GM19193 (cell line): ENCODE results near the gene CFAP92.

ENCODE experiments used
- POLR2A ChIP-seq: IDR thresholded peaks from 4 replicates; pipeline ENCODE4 v1.6.1; 2011; ENCODE audit not compliant: insufficient read depth, insufficient read length; ENCODE audit errors: extremely low read depth

Gene CFAP92

GRCh38 chr3:128889139-128889894 lies 104.6 kb downstream of the CFAP92 start:
- TF ChIP-seq POLR2A = no peak

DNA sequence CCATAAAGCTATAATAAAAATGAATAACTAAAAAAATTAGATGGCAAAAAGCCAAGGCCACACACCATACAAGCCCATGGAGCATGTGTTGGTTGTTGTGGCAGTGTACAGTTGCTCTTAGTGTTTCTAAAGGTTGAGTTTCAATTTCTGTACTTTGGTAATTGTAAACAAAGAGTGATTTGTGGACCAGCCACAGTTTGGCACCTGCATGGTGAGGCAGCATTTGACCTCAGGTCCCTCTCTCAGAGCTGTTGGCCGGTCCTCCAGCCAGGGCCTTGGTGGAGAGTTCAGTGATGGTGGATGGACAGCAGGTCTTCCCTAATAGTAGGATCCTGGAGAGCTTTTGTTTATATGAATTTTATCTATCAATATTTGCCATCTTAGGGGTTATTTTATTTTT lies 108.9 kb downstream of the CFAP92 start:
- no peak for TF ChIP-seq POLR2A

GRCh38 chr3:128882719-128883118 lies 111.2 kb downstream of the CFAP92 start:
- TF ChIP-seq POLR2A = no peak

- no peak for TF ChIP-seq POLR2A
These were observed 112.3 kb downstream of the CFAP92 start for GRCh38 chr3:128881576-128881975.

DNA sequence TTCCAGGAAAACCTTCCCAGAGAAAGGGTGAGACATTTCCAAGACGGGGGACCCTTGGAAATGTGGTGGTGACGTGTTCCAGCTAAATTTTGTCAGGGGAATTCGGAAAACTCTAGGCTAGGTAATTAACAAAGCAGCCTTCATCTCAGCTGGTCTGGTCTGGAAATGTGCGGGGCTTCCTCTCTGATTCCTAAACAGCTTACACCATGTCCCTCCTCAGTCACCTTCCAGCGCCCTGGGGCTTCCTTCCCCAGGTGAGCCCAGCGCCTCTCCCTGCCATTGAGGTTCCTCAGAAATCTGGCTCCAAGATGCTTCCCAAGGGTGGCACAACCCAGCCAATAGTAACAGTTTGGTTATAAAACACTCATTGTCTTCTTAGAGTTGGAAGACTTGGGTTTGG lies 113.9 kb downstream of the CFAP92 start:
- no peak for TF ChIP-seq POLR2A

DNA sequence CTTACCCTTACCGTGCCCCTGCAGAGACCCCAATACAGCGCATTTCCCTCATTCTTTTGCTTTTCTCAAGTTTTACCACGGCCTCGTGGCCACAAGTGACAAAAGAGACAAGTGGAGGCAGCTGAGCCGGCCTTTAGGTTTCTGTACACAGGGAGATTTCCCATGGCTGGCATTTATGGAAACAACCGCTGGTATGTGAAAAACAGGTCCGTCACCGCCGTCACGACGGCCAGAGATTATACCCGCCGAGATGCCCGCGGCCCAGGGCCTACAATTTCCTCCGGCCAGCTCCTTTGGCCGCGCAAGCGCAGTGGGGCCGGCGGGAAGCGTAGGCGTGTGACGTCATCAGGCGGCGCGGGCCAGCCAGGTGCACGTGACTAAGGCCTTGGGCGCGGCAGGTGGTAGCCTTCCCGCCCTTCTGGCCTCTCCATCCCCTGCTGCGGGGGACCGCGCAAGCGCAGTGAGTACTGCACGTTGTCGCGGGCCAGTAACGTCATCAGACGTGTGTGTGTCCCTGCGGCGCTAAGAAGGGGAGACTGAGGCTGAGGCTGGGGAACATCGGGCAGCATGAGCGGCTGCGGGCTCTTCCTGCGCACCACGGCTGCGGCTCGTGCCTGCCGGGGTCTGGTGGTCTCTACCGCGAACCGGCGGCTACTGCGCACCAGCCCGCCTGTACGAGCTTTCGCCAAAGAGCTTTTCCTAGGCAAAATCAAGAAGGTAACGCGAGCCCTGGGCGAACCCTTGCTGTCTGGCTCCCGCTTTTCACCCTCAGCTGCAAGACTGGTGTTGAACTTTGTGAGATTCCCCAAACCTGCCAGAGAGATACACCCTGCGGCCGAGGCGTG lies 114.5 kb downstream of the CFAP92 start, which contains the start of gene ACAD9:
TSS of gene ACAD9 (plus strand) at position 496 of the 845 bp plus-strand sequence. CDS start at position 568, 72 bp downstream.
- TF ChIP-seq POLR2A = peak; percentile 96

DNA sequence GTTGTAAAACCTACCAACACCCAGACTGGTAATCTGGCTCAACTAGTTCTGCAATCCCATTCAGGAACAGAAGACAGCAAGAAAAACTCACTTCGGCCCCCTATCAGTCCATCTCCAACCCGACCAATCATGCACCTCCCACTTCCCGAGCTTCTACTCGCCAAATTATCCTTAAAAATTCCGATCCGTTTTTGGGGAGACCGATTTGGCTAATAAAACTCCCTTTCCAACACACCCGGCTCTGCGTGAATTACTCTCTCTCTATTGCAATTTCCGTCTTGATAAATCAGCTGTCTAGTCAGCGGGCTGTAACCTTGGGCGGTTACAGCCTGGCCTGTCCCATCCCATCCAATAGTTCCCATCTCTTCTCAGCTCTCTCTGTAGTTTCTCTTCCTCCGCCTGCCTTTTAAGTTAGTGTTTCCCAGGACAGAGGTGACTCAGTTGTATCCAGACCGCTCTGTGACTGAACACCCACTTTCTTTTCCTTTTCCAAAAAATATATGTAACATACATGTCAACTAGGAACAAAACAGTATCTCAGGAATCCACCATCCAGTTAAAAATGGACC lies 115.2 kb downstream of the CFAP92 start:
- TF ChIP-seq POLR2A = no peak

GRCh38 chr3:128878011-128878457 lies 115.8 kb downstream of the CFAP92 start:
- no peak for TF ChIP-seq POLR2A

GRCh38 chr3:128875556-128876120 lies 118.2 kb downstream of the CFAP92 start:
- no peak for TF ChIP-seq POLR2A

- no peak for TF ChIP-seq POLR2A
These were observed 119.2 kb downstream of the CFAP92 start for GRCh38 chr3:128874481-128875180.

- no peak for TF ChIP-seq POLR2A
These were observed 120.4 kb downstream of the CFAP92 start for GRCh38 chr3:128873244-128874022.

DNA sequence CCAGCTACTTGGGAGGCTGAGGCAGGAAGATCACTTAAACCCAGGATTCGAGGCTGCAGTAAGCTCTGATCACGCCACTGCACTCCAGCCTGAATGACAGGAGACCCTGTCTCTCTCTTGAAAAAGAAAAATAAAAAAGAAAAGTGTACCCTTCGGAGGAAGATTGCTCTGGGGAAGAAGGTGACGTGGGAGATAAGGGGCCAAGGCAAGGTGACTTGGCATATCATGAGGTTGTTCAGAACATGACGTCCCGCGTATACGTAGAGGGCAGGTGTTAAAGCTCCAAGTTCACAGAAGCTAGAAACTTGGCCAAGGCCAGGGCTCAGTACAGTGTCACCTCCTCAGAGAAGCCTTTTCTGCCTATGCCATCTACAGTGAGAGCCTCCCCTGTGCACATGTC lies 121.1 kb downstream of the CFAP92 start:
- no peak for TF ChIP-seq POLR2A

- no peak for TF ChIP-seq POLR2A
These were observed 121.6 kb downstream of the CFAP92 start for GRCh38 chr3:128872282-128872681.

DNA sequence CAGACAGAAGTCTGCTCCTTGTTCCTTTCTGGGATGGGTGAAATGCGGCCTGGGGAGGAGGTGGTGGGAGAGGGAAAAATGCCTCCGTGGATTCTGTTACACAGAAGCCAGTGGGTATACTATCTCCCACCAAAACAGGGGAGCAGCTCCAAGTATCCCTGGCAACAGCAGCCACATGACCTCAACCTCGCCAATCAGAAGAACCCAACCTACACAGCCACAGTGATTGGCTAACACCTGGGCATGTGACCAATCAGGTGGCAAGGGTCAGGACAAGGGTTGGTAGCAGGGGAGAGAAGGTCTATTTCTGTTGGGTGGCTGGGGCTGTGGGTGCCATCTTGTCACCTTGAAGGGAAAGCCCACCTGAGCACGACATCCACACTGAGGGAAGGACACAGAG lies 123.5 kb downstream of the CFAP92 start:
- no peak for TF ChIP-seq POLR2A
